ENCODE measurements around the gene EPB42.
A peak's percentile ranks its signal among the peaks of the same experiment; 100 is the strongest.

Gene EPB42

DNA sequence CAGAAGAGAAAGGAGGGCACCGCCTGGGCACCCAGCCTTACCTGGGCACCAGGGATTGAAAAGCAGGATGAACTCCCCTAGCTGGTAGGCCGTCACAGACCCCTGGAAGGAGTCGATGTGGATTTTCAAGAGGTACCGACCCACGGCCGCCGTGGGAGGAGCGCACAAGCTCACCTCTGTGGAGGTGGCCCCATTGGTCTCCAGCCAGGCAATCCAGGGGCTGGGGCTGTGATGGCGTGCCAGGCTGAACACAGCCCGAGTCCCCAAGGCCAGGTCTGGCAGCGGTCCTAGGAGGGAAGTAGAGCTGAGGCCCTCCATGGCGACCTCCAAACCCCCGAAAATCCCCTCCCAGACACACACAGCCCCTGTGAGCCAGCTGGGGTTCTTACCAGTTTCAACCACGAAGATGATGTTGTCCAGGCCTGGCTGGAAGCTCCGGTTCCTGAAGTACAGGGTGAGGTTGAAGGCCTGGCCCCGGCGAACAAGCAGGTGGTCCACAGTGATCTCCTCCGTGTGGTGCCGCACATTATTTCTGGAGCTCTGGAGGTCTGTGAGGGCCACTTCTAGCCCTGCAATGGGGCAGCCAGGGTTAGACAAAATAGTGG is 39.3 kb upstream of the EPB42 start:
- TF ChIP-seq, protein P1, sequence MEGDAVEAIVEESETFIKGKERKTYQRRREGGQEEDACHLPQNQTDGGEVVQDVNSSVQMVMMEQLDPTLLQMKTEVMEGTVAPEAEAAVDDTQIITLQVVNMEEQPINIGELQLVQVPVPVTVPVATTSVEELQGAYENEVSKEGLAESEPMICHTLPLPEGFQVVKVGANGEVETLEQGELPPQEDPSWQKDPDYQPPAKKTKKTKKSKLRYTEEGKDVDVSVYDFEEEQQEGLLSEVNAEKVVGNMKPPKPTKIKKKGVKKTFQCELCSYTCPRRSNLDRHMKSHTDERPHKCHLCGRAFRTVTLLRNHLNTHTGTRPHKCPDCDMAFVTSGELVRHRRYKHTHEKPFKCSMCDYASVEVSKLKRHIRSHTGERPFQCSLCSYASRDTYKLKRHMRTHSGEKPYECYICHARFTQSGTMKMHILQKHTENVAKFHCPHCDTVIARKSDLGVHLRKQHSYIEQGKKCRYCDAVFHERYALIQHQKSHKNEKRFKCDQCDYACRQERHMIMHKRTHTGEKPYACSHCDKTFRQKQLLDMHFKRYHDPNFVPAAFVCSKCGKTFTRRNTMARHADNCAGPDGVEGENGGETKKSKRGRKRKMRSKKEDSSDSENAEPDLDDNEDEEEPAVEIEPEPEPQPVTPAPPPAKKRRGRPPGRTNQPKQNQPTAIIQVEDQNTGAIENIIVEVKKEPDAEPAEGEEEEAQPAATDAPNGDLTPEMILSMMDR (IDR thresholded peaks at IDR 0.05; ENCODE audit: extremely low read depth, insufficient read depth, missing control alignments) = no peak
- no peak for DNase-seq (ENCODE audit: low spot score)
- in situ Hi-C loops (cut with MboI; ENCODE audit: low pct_unique_long_range_greater_than_20kb, low sequenced_read_pairs, unreplicated experiment) = no loop called here

DNA sequence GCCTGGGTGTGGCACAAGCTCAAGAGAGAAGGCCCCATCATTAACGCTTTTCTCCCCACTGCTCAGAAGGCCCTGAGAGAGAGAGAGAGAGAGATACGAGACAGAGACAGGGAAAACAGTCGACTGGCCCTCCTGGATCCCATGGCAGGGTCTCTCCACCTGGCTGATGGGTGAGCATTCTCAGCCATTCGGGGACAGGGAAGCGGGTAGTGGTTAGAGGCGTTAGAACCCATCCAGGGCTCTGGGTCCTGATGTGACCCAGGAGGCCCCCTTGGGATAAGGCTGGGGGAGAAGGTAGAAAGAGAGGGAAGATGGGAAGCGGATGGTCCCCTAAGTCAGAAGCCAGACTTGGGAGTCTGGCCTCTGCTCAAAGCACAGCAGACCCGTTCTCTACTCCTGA is 38.0 kb upstream of the EPB42 start:
- in situ Hi-C loops (cut with MboI; ENCODE audit: low pct_unique_long_range_greater_than_20kb, low sequenced_read_pairs, unreplicated experiment) = no loop called here
- no peak for DNase-seq (ENCODE audit: low spot score)
- TF ChIP-seq, protein P1 (IDR thresholded peaks at IDR 0.05; ENCODE audit: extremely low read depth, insufficient read depth, missing control alignments) = no peak

DNA sequence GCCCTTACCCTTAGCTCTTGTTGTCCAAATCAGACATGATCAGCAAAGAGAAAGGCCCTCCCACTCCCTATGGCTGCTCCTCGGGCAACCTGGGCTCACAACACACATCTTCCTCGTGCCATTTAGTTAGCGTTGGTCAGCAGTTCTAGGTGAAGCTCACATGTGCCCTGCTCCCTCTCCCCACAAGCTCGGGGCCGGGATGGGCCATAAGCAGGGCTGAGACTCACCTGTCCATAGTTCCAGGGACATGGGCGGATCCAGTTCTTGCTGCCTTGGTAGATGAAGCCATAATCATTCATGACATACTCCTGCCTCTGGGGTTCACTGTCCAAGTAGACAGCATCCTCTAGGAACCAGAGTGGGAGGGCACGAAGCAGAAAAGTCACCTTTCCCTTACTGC is 35.5 kb upstream of the EPB42 start:
- in situ Hi-C loops (cut with MboI; ENCODE audit: low pct_unique_long_range_greater_than_20kb, low sequenced_read_pairs, unreplicated experiment) = no loop called here
- DNase-seq (ENCODE audit: low spot score) = no peak
- TF ChIP-seq, protein P1 (IDR thresholded peaks at IDR 0.05; ENCODE audit: extremely low read depth, insufficient read depth, missing control alignments) = no peak

DNA sequence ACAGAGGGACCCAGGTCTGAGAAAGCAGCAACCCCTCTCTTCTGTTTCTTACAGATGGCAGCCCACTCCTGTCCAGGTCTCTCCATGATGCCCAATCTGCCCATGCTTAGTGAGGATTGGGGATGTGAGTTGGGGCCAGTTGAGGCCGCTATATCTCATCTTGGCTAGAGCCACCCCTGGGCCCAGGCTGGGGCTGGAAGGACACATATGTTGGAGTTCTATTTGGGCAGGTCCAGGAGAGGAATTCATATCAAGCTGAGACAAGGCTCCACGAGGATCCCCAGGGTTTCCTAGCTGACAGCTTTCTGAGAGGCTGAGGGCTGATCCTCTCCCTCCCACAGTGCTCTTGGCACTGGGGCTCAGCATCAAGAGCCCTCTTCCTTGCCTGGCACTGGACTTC is 34.6 kb upstream of the EPB42 start:
- TF ChIP-seq, protein P1 (IDR thresholded peaks at IDR 0.05; ENCODE audit: extremely low read depth, insufficient read depth, missing control alignments) = no peak
- DNase-seq (ENCODE audit: low spot score) = no peak
- in situ Hi-C loops (cut with MboI; ENCODE audit: low pct_unique_long_range_greater_than_20kb, low sequenced_read_pairs, unreplicated experiment) = no loop called here

DNA sequence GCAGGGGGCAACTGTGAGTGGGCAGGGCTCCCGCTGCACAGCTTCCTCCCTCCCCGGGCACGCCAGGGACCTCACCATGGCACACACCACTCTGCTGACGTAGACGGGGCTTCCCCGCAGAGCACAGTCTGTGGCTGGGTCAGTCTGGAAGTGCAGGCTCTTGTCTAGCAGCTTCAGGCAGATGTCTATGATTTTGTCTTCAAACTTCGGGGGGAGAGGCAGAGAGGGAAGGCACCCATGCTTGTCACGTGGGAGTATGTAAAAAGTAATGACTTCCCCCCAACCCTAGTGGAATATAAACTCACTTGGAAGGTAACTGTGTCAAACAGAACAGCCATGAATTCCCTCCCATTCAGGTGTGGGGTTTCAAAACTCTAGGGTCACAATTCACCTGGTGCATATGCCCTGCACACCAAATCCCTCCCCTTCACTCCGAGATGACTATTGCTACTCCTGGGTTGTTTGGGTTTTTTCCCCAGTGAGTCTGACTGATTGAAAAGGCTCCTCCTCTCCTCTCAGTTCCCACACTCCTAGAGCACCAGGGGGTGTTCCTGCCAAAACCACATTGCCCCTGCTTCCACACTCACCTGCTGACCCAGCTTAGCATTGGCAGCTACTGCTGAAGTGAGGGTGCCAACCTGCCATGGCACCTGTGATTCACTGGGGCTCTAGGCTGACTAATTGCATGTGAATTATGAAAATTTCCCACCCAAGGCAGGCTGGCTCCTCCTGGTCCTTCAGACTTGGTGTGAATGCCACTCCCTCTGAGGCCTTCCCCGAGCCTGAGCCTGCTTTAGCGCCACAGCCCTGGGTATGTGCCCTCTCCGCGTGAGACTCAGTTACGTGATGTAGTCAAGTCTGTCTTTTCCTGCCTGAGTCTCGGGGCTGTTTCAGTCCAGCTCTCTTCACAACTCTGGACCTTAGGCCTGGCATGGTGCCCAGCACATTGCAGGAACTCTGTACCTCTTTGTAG is 32.9 kb upstream of the EPB42 start:
- in situ Hi-C loops (cut with MboI; ENCODE audit: low pct_unique_long_range_greater_than_20kb, low sequenced_read_pairs, unreplicated experiment) = no loop called here
- DNase-seq (ENCODE audit: low spot score) = peak; percentile 73
- TF ChIP-seq, protein P1 (IDR thresholded peaks at IDR 0.05; ENCODE audit: extremely low read depth, insufficient read depth, missing control alignments) = no peak

DNA sequence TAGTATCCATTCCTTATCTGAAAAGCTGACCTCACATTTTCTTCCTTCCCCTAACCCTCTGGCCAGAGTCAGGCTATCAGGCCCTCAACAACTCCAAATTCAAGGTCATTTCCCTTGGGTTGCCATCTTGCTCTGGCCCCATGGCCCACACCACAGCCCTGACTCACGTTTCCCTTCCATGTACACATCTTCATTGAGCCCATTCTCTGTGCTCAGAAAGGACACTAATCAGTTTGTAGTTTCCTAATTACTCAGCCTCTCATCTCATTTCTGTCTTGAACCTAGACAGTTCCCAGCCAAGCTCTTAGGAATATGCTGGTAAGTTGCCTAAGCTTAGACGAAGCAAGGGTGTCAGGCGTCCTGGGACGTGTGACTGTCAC is 31.0 kb upstream of the EPB42 start:
- TF ChIP-seq, protein P1 (IDR thresholded peaks at IDR 0.05; ENCODE audit: extremely low read depth, insufficient read depth, missing control alignments) = no peak
- in situ Hi-C loops (cut with MboI; ENCODE audit: low pct_unique_long_range_greater_than_20kb, low sequenced_read_pairs, unreplicated experiment) = no loop called here

More for the DNA sequence above, 31.0 kb upstream of the EPB42 start:
- no peak for DNase-seq (ENCODE audit: low spot score)

Data from GM13977 (cell line).